Stimulated activated memory B cell treated with anti-CD40 and anti-IgM and Interleukin-4, amounts not matched to agents 10 μg/mL and 1 μg/mL and 100 μg/mL, for 72 hours (primary cell): ENCODE results near the gene CDK18.
A peak's percentile ranks its signal among the peaks of the same experiment; 100 is the strongest.

Source experiments
- ATAC-seq: fragments of 150-1000 bp; cut with Tn5 transposase; 2 replicates; pipeline ENCODE4 v1.10.0; 2021
- H3K27ac Mint-ChIP-seq: one replicate; pipeline ENCODE4 v1.8.0; 2022; ENCODE audit warnings: mild to moderate bottlenecking, mixed read lengths
- H3K27me3 Mint-ChIP-seq: one replicate; pipeline ENCODE4 v1.8.0; 2022; ENCODE audit warnings: mixed read lengths
- H3K36me3 Mint-ChIP-seq: one replicate; pipeline ENCODE4 v1.8.0; 2022; ENCODE audit warnings: mixed read lengths
- H3K4me1 Mint-ChIP-seq: one replicate; pipeline ENCODE4 v1.8.0; 2022; ENCODE audit warnings: mixed read lengths
- H3K4me3 Mint-ChIP-seq: one replicate; pipeline ENCODE4 v1.8.0; 2022; ENCODE audit warnings: mild to moderate bottlenecking, moderate library complexity, mixed read lengths
- H3K9me3 Mint-ChIP-seq: one replicate; pipeline ENCODE4 v1.8.0; 2022; ENCODE audit warnings: mixed read lengths

Gene CDK18

DNA sequence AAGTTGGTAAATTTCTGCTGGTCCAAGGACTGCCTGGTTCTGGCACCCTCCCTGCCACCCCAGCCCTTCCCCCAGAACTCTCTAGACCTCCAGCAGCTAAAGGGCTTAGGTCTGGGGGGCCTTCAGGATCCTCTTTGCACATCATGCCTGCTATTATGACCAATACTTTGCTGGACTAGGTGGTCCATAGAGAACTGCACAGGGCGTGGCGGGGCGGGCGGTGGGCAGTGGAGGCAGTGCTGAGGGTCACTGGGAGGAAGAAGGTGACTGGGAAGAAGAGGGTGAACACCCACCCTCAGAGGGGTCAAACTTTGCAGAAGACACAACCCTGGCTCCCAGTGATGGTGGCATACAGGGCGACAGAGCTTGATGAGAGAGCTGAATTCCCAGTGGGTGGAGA, 18.2 kb downstream of the CDK18 start:
- no peak overlapping the region for H3K27ac Mint-ChIP-seq
- no peaks in the 10 kb centered on the region for H3K36me3 Mint-ChIP-seq
- no peak overlapping the region for H3K4me3 Mint-ChIP-seq
- ATAC-seq = no peak
- H3K9me3 Mint-ChIP-seq = no peaks in the 10 kb centered on the region
- no peaks in the 10 kb centered on the region for H3K4me1 Mint-ChIP-seq
- peaks cover 18% of the 10 kb centered on the region for H3K27me3 Mint-ChIP-seq

DNA sequence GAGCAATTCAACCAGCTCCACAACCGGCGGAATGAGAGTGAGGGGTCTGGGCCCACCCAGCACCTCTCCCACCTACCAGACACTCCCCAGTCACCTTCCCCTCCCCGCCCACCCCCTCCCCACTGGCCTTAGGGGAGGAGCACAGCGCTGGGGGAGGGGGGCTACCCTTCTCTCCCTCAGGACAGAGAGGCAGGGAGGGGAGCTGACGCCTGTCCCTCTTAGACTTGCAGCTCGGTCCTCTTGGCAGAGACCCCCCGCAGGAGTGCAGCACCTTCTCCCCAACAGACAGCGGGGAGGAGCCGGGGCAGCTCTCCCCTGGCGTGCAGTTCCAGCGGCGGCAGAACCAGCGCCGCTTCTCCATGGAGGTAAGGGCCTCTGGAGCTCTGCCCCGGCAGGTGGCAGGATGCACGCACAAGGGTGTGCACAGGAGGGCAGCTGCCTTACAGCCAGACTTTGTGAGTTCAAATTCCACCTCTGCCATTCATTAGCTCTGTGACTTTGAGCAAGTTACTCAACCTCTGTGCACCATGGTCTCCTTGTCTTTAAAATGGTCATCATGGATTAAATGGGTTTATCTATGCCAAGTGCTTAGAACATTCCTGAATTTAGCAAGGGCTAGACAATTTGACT, 18.9 kb downstream of the CDK18 start:
- no peaks in the 10 kb centered on the region for H3K4me1 Mint-ChIP-seq

GRCh38 chr1:205523891-205524793, 19.7 kb downstream of the CDK18 start:
- no peak overlapping the region for H3K4me3 Mint-ChIP-seq
- peaks cover 3% of the 10 kb centered on the region for H3K4me1 Mint-ChIP-seq
- no peak overlapping the region for H3K27ac Mint-ChIP-seq
- peaks cover 28% of the 10 kb centered on the region for H3K27me3 Mint-ChIP-seq
- no peaks in the 10 kb centered on the region for H3K9me3 Mint-ChIP-seq
- no peaks in the 10 kb centered on the region for H3K36me3 Mint-ChIP-seq
- peak; percentile 65 for ATAC-seq

More for the DNA sequence above, 18.9 kb downstream of the CDK18 start:
- no peaks in the 10 kb centered on the region for H3K9me3 Mint-ChIP-seq
- no peak for ATAC-seq
- H3K36me3 Mint-ChIP-seq = no peaks in the 10 kb centered on the region
- no peak overlapping the region for H3K27ac Mint-ChIP-seq
- peaks cover 25% of the 10 kb centered on the region for H3K27me3 Mint-ChIP-seq
- no peak overlapping the region for H3K4me3 Mint-ChIP-seq

- Mint-ChIP-seq H3K9me3 (no peaks in the 10 kb centered on the region), H3K27me3 (peaks cover 32% of the 10 kb centered on the region), H3K4me1 (peaks cover 9% of the 10 kb centered on the region), H3K27ac (no peak overlapping the region), H3K36me3 (no peaks in the 10 kb centered on the region), H3K4me3 (no peak overlapping the region)
- ATAC-seq = no peak
These were observed 20.3 kb downstream of the CDK18 start for GRCh38 chr1:205524794-205525101.

GRCh38 chr1:205525495-205526285, 21.2 kb downstream of the CDK18 start:
- no peak overlapping the region for H3K4me3 Mint-ChIP-seq
- H3K36me3 Mint-ChIP-seq = no peaks in the 10 kb centered on the region
- no peaks in the 10 kb centered on the region for H3K9me3 Mint-ChIP-seq
- peaks cover 11% of the 10 kb centered on the region for H3K4me1 Mint-ChIP-seq
- H3K27ac Mint-ChIP-seq = no peak overlapping the region
- peaks cover 29% of the 10 kb centered on the region for H3K27me3 Mint-ChIP-seq
- ATAC-seq = no peak

DNA sequence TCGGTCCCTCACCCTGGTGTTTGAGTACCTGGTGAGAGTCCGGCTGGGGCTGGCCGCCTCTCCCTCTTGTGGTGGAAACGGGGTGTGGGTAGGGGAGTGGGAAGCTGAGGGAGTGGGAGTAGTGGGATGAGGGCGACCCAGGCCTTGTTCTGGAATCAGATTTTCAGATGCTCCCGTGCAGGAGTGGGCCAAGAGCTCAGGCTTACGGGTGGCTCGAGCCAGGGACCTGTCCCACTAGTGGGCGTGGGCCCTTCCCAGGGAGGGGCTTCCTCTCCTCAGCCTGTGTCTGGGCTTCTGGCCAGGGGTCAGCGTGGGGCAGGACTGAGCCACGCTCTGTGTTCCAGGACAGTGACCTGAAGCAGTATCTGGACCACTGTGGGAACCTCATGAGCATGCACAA, 22.0 kb downstream of the CDK18 start:
- Mint-ChIP-seq H3K27ac (no peak overlapping the region), H3K9me3 (no peaks in the 10 kb centered on the region), H3K36me3 (no peaks in the 10 kb centered on the region), H3K4me1 (peaks cover 11% of the 10 kb centered on the region), H3K4me3 (no peak overlapping the region), H3K27me3 (peaks cover 28% of the 10 kb centered on the region)
- ATAC-seq = no peak

DNA sequence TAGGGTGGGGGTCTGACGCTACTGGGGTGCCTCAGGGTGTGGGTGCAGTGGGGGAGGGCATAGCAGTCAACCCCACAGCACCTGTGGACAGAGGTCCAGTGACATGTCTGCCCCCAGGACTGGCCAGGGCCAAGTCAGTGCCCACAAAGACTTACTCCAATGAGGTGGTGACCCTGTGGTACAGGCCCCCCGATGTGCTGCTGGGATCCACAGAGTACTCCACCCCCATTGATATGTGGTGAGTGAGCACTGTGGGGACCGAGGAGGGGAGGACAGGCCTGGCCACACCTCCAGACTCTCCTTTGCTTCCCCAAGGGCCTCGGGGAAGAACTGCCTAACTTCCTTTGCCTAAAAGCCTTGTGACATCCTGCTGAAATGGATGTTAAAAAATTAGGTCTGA, 23.5 kb downstream of the CDK18 start:
- peaks cover 31% of the 10 kb centered on the region for H3K27me3 Mint-ChIP-seq
- ATAC-seq = no peak
- H3K27ac Mint-ChIP-seq = no peak overlapping the region
- no peaks in the 10 kb centered on the region for H3K9me3 Mint-ChIP-seq
- H3K36me3 Mint-ChIP-seq = no peaks in the 10 kb centered on the region
- no peak overlapping the region for H3K4me3 Mint-ChIP-seq
- H3K4me1 Mint-ChIP-seq = peaks cover 11% of the 10 kb centered on the region

- Mint-ChIP-seq H3K4me3 (no peak overlapping the region), H3K27me3 (peaks cover 31% of the 10 kb centered on the region), H3K4me1 (peaks cover 11% of the 10 kb centered on the region), H3K9me3 (no peaks in the 10 kb centered on the region), H3K27ac (no peak overlapping the region), H3K36me3 (no peaks in the 10 kb centered on the region)
- no peak for ATAC-seq
These were observed 24.0 kb downstream of the CDK18 start for GRCh38 chr1:205528446-205528886.

GRCh38 chr1:205528887-205529825, 24.7 kb downstream of the CDK18 start:
- ATAC-seq = peak; percentile 86

DNA sequence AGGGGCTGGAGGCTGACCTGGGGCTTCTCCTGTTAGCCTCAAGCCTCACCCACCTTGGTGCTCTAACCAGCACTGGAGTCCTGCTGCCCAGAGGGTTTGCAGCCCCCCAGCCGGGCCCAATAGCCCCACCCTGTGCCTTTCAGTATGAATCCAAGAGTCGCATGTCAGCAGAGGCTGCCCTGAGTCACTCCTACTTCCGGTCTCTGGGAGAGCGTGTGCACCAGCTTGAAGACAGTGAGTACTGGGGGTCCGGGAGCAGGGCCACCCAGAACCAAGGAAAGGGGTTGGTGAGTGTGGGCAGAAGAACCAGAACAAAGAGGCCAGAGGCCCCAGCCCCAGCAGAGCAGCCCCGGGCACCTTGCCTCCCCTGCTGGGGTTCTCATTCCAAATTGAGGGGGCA, 25.6 kb downstream of the CDK18 start:
- no peaks in the 10 kb centered on the region for H3K36me3 Mint-ChIP-seq
- no peak overlapping the region for H3K27ac Mint-ChIP-seq
- peaks cover 38% of the 10 kb centered on the region for H3K27me3 Mint-ChIP-seq
- H3K4me3 Mint-ChIP-seq = no peak overlapping the region
- H3K9me3 Mint-ChIP-seq = no peaks in the 10 kb centered on the region
- H3K4me1 Mint-ChIP-seq = peaks cover 11% of the 10 kb centered on the region
- no peak for ATAC-seq

More at GRCh38 chr1:205528887-205529825, 24.7 kb downstream of the CDK18 start:
- Mint-ChIP-seq H3K4me3 (peak overlapping the region; percentile 84), H3K27me3 (peaks cover 31% of the 10 kb centered on the region), H3K4me1 (peaks cover 11% of the 10 kb centered on the region), H3K9me3 (no peaks in the 10 kb centered on the region), H3K36me3 (no peaks in the 10 kb centered on the region), H3K27ac (peak overlapping the region; percentile 46)

GRCh38 chr1:205531191-205532025, 26.9 kb downstream of the CDK18 start:
- peaks cover 51% of the 10 kb centered on the region for H3K27me3 Mint-ChIP-seq
- H3K4me3 Mint-ChIP-seq = no peak overlapping the region
- no peak for ATAC-seq
- no peaks in the 10 kb centered on the region for H3K9me3 Mint-ChIP-seq
- H3K4me1 Mint-ChIP-seq = peaks cover 18% of the 10 kb centered on the region
- no peak overlapping the region for H3K27ac Mint-ChIP-seq
- H3K36me3 Mint-ChIP-seq = no peaks in the 10 kb centered on the region

DNA sequence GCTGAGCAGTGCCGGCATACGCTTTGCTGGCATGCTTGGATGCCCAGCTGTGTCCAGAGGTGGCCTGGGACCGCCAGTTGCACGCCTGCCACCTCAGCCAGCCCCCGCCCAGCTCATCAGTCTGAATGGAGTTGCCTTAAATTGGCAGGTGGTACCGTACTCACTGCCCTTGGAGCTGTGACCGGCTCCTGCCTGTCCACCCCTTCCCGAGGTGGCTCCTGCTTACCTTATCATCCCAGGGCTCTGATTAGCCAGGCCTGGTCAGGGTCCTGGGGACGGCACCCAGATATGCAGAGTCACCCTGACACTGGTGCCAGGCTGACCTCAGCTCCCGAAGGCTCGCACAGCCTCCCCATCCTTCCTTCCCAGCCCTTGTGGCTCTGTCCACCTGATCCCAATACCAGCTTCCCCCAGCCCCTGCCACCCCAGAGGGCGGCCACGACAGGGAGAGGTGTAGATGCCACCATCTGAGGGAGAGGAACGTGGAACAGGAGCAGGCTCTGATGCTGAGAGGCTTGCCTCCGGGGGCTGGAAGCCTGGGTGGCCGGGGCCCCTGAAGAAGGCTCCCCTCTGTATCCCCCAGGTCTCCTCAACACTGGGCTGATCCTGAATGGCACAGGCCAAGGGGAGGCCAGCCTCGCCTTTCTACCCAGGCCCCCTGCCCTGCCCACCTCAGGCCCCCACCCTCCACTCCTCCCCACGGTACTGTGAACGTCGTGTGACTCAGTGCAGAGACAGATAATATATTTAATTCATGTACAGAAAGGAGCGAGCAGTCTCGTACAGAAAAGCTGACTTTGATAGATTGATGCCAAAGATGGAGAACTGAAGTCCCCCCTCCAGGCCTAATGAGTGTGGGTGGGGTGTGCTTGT, 27.8 kb downstream of the CDK18 start:
- no peaks in the 10 kb centered on the region for H3K36me3 Mint-ChIP-seq
- peaks cover 26% of the 10 kb centered on the region for H3K4me1 Mint-ChIP-seq
- no peak overlapping the region for H3K27ac Mint-ChIP-seq
- peaks cover 59% of the 10 kb centered on the region for H3K27me3 Mint-ChIP-seq
- no peaks in the 10 kb centered on the region for H3K9me3 Mint-ChIP-seq
- no peak for ATAC-seq
- no peak overlapping the region for H3K4me3 Mint-ChIP-seq
